ENCODE results near the gene TICRR.

TICRR gene

DNA sequence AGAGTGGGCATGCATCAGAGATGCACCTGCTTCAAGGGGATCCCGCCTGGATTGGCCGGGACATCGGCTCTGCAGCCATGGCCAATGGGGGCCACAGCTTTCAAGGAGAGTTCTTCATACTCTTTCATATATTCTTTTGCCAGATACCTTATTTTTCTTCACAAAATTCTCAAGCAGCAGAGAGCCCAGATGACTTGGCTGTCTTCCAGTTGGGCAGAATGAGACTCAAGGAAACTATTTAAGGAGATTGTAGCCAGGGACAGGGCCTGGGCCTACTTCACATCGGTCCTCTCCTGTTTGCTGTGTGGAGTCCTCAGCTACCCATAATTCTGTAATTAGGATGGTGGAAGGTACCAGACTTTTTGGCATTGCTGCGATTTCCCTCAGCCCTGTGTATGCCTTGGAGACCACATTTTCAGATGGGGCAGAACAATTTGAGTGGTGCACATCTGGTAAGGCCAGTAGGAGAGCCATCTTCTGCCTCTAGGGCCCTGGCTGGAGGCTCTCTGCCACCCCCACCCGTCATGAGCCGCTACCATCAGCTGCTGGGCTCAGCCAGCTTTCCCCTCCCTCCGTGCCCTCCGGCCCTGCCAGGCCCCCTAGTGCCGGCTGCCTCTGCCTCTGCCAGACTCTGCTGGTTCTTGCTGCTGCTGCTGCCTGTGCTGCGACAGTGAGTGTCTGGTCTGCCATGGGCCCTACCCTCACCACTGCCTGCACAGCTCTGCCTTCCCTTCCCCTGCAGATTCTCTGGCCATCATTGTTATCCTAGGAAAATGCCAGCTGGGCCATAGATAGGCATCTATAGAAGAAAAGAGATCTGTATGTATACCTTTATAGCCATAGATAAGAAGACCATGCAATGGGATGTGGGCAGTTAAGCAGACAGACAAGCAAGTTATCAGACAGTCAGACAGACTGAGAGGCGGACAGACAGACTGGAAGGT lies 97.2 kb downstream of the TICRR start:
- DNase-seq (ENCODE audit: low read depth in 2 of 2): no peak

- DNase-seq (ENCODE audit: low read depth in 2 of 2): no peak
Observed at GRCh38 chr15:89673165-89673512, 97.9 kb downstream of the TICRR start.

- DNase-seq (ENCODE audit: low read depth in 2 of 2): no peak
Observed at GRCh38 chr15:89674526-89674925, 99.3 kb downstream of the TICRR start.

DNA sequence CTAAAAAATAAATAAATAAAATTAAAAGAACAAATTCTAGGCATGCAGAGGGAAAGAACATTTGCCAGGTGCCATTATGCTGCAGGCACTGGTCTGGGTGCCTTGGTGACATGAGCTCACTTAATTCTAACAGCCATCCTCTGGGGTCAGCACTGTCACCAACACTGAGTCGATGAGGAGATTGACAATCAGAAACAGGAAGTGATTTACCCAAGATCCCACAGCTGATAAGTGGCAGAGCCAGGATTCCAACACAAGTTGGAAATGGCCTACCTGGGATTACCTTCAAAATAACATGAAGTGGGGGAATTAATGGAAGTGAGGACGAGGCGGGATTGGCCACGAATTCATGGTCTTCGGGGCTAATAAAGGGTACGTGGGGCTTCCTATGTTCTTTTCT lies 100.3 kb downstream of the TICRR start:
- no peak for DNase-seq (ENCODE audit: low read depth in 2 of 2)

GRCh38 chr15:89677381-89677780 lies 102.1 kb downstream of the TICRR start:
- no peak for DNase-seq (ENCODE audit: low read depth in 2 of 2)

Measured in stimulated activated CD8-positive, alpha-beta memory T cell treated with anti-CD3 and anti-CD28 coated beads, Interleukin-15, amount 100 ng/mL, for 4 hours (primary cell).